Neural crest cell (in vitro differentiated cells): ENCODE data around the gene MRPS2. TPM values are rescaled to one million over a fixed set of nuclear protein-coding genes. Genes with fewer than 3 reads are reported as not detected.

Experiments used
- DNase-seq: peaks from one replicate; pipeline ENCODE4 v3.0.0; 2021; ENCODE audit warnings: low read depth, mixed read lengths, low spot score
- H3K27ac Mint-ChIP-seq: one replicate; pipeline ENCODE4 v1.8.0; 2021; ENCODE audit warnings: mild to moderate bottlenecking, mixed read lengths; ENCODE audit not compliant: unreplicated experiment
- H3K27me3 Mint-ChIP-seq: 2 replicates; pipeline ENCODE4 v1.8.0; 2021; ENCODE audit warnings: low read depth, mild to moderate bottlenecking, mixed read lengths
- H3K36me3 Mint-ChIP-seq: 2 replicates; pipeline ENCODE4 v1.8.0; 2021; ENCODE audit warnings: low read depth, mild to moderate bottlenecking, mixed read lengths
- H3K4me1 Mint-ChIP-seq: 2 replicates; pipeline ENCODE4 v1.8.0; 2021; ENCODE audit warnings: mixed read lengths
- H3K4me3 Mint-ChIP-seq: one replicate; pipeline ENCODE4 v1.8.0; 2021; ENCODE audit warnings: mild to moderate bottlenecking, mixed read lengths
- H3K9me3 Mint-ChIP-seq: 2 replicates; pipeline ENCODE4 v1.8.0; 2021; ENCODE audit warnings: mixed read lengths
- CTCF ChIP-seq: fragments of 200-600 bp; sonication (generic); conservative IDR thresholded peaks from 2 replicates; pipeline ENCODE4 v1.5.0; 2021; ENCODE audit warnings: antibody characterized with exemption, mild to moderate bottlenecking
- total RNA-seq: library from RNA; stranded (reverse); gene quantifications from 2 replicates; pipeline ENCODE4 v1.2.1, GENCODE V29; 2021

Gene MRPS2
- total RNA-seq, 1 donor from 2014 or later: 60.6 TPM

- no peak for TF ChIP-seq CTCF
- Mint-ChIP-seq H3K27ac (no peak overlapping the region), H3K9me3 (no peaks in the 10 kb centered on the region), H3K36me3 (peaks cover 4% of the 10 kb centered on the region), H3K4me1 (peaks cover 18% of the 10 kb centered on the region), H3K27me3 (no peaks in the 10 kb centered on the region), H3K4me3 (peak overlapping the region; percentile 89)
- DNase-seq: peak; percentile 37
Measured at GRCh38 chr9:135500071-135500524, 384 bp upstream of the MRPS2 start.

GRCh38 chr9:135501261-135502167 is 1.0 kb downstream of the MRPS2 start:
- peaks cover 4% of the 10 kb centered on the region for H3K36me3 Mint-ChIP-seq
- TF ChIP-seq CTCF: no peak
- no peaks in the 10 kb centered on the region for H3K9me3 Mint-ChIP-seq
- H3K4me3 Mint-ChIP-seq: peak overlapping the region; percentile 90
- H3K4me1 Mint-ChIP-seq: peaks cover 18% of the 10 kb centered on the region
- H3K27ac Mint-ChIP-seq: peak overlapping the region; percentile 57
- DNase-seq: no peak
- H3K27me3 Mint-ChIP-seq: no peaks in the 10 kb centered on the region

GRCh38 chr9:135502168-135502872 is 1.8 kb downstream of the MRPS2 start:
- TF ChIP-seq CTCF: no peak
- peaks cover 4% of the 10 kb centered on the region for H3K36me3 Mint-ChIP-seq
- H3K4me1 Mint-ChIP-seq: peaks cover 18% of the 10 kb centered on the region
- peak overlapping the region; percentile 57 for H3K27ac Mint-ChIP-seq
- H3K4me3 Mint-ChIP-seq: peak overlapping the region; percentile 86
- no peaks in the 10 kb centered on the region for H3K9me3 Mint-ChIP-seq
- no peaks in the 10 kb centered on the region for H3K27me3 Mint-ChIP-seq
- DNase-seq: no peak

- H3K36me3 Mint-ChIP-seq: peaks cover 4% of the 10 kb centered on the region
- no peak for TF ChIP-seq CTCF
- H3K27ac Mint-ChIP-seq: no peak overlapping the region
- peaks cover 18% of the 10 kb centered on the region for H3K4me1 Mint-ChIP-seq
- H3K4me3 Mint-ChIP-seq: peak overlapping the region; percentile 57
- no peaks in the 10 kb centered on the region for H3K9me3 Mint-ChIP-seq
- H3K27me3 Mint-ChIP-seq: no peaks in the 10 kb centered on the region
- no peak for DNase-seq
Measured at GRCh38 chr9:135502873-135503321, 2.4 kb downstream of the MRPS2 start.

- no peak for TF ChIP-seq CTCF
- peaks cover 18% of the 10 kb centered on the region for H3K4me1 Mint-ChIP-seq
- no peaks in the 10 kb centered on the region for H3K27me3 Mint-ChIP-seq
- H3K27ac Mint-ChIP-seq: no peak overlapping the region
- H3K36me3 Mint-ChIP-seq: peaks cover 4% of the 10 kb centered on the region
- DNase-seq: no peak
- H3K9me3 Mint-ChIP-seq: no peaks in the 10 kb centered on the region
- peak overlapping the region; percentile 57 for H3K4me3 Mint-ChIP-seq
Measured at GRCh38 chr9:135503371-135504261, 3.1 kb downstream of the MRPS2 start.
